Psoas muscle (tissue), 8 donors: ENCODE results near the gene NME7. TPM values are rescaled to one million over a fixed set of nuclear protein-coding genes. Genes with fewer than 3 reads are reported as not detected.

Source experiments
- ATAC-seq, 4 donors: fragments of 200-7000 bp; cut with Tn5 transposase; one replicate each; pipeline ENCODE4 v1.9.1; 2020; ENCODE audit warnings: moderate library complexity in 3 of 4, mild to moderate bottlenecking in 2 of 4
- DNase-seq, 2 donors: peaks; one replicate each; pipeline ENCODE4 v3.0.0-alpha.2; 2020
- H3K27ac ChIP-seq: fragments of 200-600 bp; one replicate; pipeline ENCODE4 v1.8.0; 2022
- H3K27me3 ChIP-seq, 3 donors: fragments of 200-600 bp in 1 of 3; one replicate each; pipeline versions ENCODE4 v1.6.1 to v1.8.0; 2013 to 2022; ENCODE audit warnings: low read length in 2 of 3, mild to moderate bottlenecking in 2 of 3, moderate library complexity in 1 of 3; ENCODE audit not compliant: insufficient read depth in 3 of 3
- H3K36me3 ChIP-seq, 2 donors: fragments of 200-600 bp in 1 of 2; one replicate each; pipeline versions ENCODE4 v1.6.1 to v1.8.0; 2013 to 2022; ENCODE audit warnings: low read depth in 1 of 2, mild to moderate bottlenecking in 1 of 2, moderate library complexity in 1 of 2; ENCODE audit not compliant: insufficient read depth in 1 of 2
- H3K4me1 ChIP-seq: fragments of 200-600 bp; one replicate; pipeline ENCODE4 v1.8.0; 2022
- H3K4me3 ChIP-seq: fragments of 200-600 bp; one replicate; pipeline ENCODE4 v1.8.0; 2022; ENCODE audit warnings: mild to moderate bottlenecking
- H3K9me3 ChIP-seq: fragments of 200-600 bp; one replicate; pipeline ENCODE4 v1.8.0; 2022
- WGBS, 3 donors: extraction: QIAGEN DNeasy Blood & Tissue Kit; methylation state at CpG; one replicate each; pipeline versions ENCODE4 v1.1.6 to v1.1.7; 2013; 5-methylcytosine and 5-hydroxymethylcytosine counted together
- intact Hi-C, 2 donors: fragments of 100-400 bp; cut with DNase I; formaldehyde crosslinking; loops; one replicate each; pipeline versions ENCODE4 v1.11.0 to v1.14.2; 2022
- polyA plus RNA-seq, 3 donors: library from polyadenylated mRNA; stranded (reverse); fragments of 200-250 nt; gene quantifications; one replicate each; pipeline ENCODE4 v1.2.3, GENCODE V29; 2013
- total RNA-seq, 4 donors: library from RNA; stranded (reverse); fragmentation: NEBNext Ultra II Directional in 2 of 4; extraction: Animal tissue kit (Norgen Biotek cat#: 25700) in 2 of 4; gene quantifications; one replicate each; pipeline versions ENCODE4 v1.2.1 to v1.2.4, GENCODE V29; 2021 to 2023
- TF ChIP-seq, protein P1 (sequence below): fragments of 200-600 bp; IDR thresholded peaks from one replicate; pipeline ENCODE4 v1.8.0; 2022; ENCODE audit warnings: antibody characterized with exemption
- donor health status: healthy with polysubstance abuse.
- donor health status: DM: no; HTN: no; CAD: no; lungs with moderate emphysema.
- donor health status: Bipolar disorder and iron deficiency.
- donor health status: healthy.
- donor health status: DM: yes; HTN: yes; CAD: no.
- donor health status: DM: no; HTN: no; CAD: no.
- donor health status: DM: no; HTN: no; CAD: no.
- donor health status: DM: yes; HTN: yes; CAD: no.

Gene NME7
- total and polyA plus RNA-seq, 7 donors: 3.9 to 14.1 (median 4.8) TPM

- Histone ChIP-seq H3K4me1 (peaks cover 39% of the 10 kb centered on the region), H3K27me3 (no peaks in the 10 kb centered on the region), H3K4me3 (peak overlapping the region; percentile 100), H3K9me3 (no peaks in the 10 kb centered on the region), H3K27ac (peak overlapping the region; percentile 96), H3K36me3 (peaks cover 3 to 66% of the 10 kb centered on the region in 2 donors)
- TF ChIP-seq, protein P1, sequence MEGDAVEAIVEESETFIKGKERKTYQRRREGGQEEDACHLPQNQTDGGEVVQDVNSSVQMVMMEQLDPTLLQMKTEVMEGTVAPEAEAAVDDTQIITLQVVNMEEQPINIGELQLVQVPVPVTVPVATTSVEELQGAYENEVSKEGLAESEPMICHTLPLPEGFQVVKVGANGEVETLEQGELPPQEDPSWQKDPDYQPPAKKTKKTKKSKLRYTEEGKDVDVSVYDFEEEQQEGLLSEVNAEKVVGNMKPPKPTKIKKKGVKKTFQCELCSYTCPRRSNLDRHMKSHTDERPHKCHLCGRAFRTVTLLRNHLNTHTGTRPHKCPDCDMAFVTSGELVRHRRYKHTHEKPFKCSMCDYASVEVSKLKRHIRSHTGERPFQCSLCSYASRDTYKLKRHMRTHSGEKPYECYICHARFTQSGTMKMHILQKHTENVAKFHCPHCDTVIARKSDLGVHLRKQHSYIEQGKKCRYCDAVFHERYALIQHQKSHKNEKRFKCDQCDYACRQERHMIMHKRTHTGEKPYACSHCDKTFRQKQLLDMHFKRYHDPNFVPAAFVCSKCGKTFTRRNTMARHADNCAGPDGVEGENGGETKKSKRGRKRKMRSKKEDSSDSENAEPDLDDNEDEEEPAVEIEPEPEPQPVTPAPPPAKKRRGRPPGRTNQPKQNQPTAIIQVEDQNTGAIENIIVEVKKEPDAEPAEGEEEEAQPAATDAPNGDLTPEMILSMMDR: no peak
- ATAC-seq (peak; percentile 3 to 27 (median 16)), DNase-seq (no peak)
- intact Hi-C loops: loop anchor here (5.0 to 10.0 kb wide), 5 partner anchors 215 to 645 kb away; partner anchors contain the start of gene SLC19A2 (in 2 of the 2)
- WGBS, 3 donors: 13 to 38% (median 20%) methylated on average over 8 of the region's 8 CpGs
Measured at GRCh38 chr1:169109561-169110134, 257.9 kb downstream of the NME7 start.

DNA sequence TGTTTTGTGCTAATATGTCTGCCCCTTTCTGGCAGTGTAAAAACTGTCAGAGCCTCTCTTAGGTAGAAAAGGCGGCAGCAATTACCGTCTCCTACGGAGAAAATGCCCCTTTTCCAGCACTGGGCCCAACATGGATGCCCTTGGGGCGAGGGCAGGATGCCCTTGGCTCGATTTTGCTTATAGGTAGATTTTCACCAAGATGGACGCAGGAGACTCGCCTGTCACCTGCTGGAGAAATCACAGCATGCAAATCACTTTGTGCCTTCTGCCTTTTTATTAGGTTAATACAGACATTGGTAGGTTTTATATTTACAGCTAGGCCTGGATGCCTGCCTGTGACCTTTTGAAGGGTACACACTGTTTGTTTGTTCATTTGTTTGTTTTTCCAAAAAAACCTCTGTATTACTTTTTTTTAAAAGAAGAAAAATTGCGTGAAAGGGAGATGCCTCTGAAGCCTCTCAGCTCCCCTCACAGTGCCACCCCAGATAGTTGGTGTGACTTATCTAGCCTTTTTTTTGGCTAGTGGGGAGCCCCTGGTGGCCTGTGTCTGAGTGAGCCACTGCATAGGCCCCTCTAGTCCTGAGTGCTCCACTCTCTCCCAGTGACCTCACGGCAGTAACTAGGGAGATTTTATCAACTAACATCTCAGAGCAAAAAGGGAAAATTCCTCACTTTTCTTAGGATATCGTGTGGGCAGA lies 258.6 kb downstream of the NME7 start:
- Histone ChIP-seq H3K4me1 (peaks cover 41% of the 10 kb centered on the region), H3K4me3 (peak overlapping the region; percentile 100), H3K27ac (peak overlapping the region; percentile 96), H3K9me3 (no peaks in the 10 kb centered on the region), H3K36me3 (peaks cover 3 to 60% of the 10 kb centered on the region in 2 donors), H3K27me3 (no peaks in the 10 kb centered on the region)
- DNase-seq: no peak
- WGBS, 3 donors: 29 to 48% (median 32%) methylated on average over 10 of the region's 10 CpGs
- TF ChIP-seq, protein P1: peak; percentile 33
- intact Hi-C loops: loop anchor here (5.0 to 10.0 kb wide), 3 partner anchors 214 to 644 kb away; no protein-coding TSS in a partner anchor
- ATAC-seq: peak in 1 of 4 donors; percentile 15

- ATAC-seq (no peak), DNase-seq (no peak)
- Histone ChIP-seq H3K9me3 (no peaks in the 10 kb centered on the region), H3K36me3 (peaks cover 3 to 52% of the 10 kb centered on the region in 2 donors), H3K27ac (peak overlapping the region; percentile 96), H3K4me3 (peak overlapping the region; percentile 100), H3K27me3 (no peaks in the 10 kb centered on the region), H3K4me1 (peaks cover 35% of the 10 kb centered on the region)
- intact Hi-C loops: loop anchor here (5.0 to 10.0 kb wide), 3 partner anchors 213 to 643 kb away; no protein-coding TSS in a partner anchor
- 27 to 61% (median 33%) methylated on average over 2 of the region's 2 CpGs for WGBS, 3 donors
- TF ChIP-seq, protein P1: no peak
Measured at GRCh38 chr1:169108223-169108622, 259.4 kb downstream of the NME7 start.

- Histone ChIP-seq H3K36me3 (peaks cover 3 to 47% of the 10 kb centered on the region in 2 donors), H3K4me3 (peak overlapping the region; percentile 100), H3K27ac (peak overlapping the region; percentile 96), H3K4me1 (peaks cover 33% of the 10 kb centered on the region), H3K27me3 (no peaks in the 10 kb centered on the region), H3K9me3 (no peaks in the 10 kb centered on the region)
- TF ChIP-seq, protein P1: no peak
- 15 to 25% (median 15%) methylated on average over 9 of the region's 9 CpGs for WGBS, 3 donors
- intact Hi-C loops: loop anchor here (2.0 to 10.0 kb wide), 5 partner anchors 213 to 643 kb away; no protein-coding TSS in a partner anchor
- ATAC-seq (peak in 3 of 4 donors; percentile 8 to 20 (median 10)), DNase-seq (peak; percentile 31 to 67)
Measured at GRCh38 chr1:169107603-169108208, 259.9 kb downstream of the NME7 start.
